GM21723 (cell line): Measurements from ENCODE around the gene HS6ST3.
"Not testable (repeated sequence)": the region's sequence is repeated elsewhere in the genome, so short reads cannot be mapped to it uniquely, and the experiment has no call there.

Experiments
- ATAC-seq: cut with Tn5 transposase; IDR thresholded peaks from one replicate; pipeline ENCODE4 v1.9.1; 2021; ENCODE audit warnings: mild to moderate bottlenecking, moderate library complexity; ENCODE audit not compliant: unreplicated experiment

The HS6ST3 gene

DNA sequence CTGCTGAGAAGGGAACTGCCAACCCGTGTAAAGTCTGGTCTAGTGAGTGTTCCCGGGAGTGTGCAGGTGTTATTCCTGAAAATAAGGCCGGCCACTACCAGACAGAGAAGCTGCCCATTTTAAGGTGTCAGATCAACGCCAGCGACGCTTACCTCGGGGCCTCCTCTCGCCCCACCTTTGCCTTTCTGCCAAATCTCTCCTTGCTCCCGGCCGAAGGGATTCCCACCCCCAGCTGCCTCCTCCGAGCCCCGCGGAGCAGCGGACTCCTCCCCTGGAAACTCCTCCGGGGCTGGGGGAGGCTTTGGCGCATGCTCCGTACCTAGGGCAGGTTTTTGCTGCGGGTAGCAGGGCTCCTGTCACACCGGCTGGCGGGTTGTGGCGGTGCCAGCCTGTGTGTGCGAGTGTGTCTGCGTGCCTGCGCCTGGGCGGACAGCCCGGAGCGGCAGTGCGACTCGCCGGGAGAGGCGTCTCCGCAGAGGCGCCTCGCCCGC lies at the start of gene HS6ST3:
HS6ST3 (plus strand) TSS at position 359 of the 491 bp plus-strand sequence.
- ATAC-seq, result peak; percentile 47

DNA sequence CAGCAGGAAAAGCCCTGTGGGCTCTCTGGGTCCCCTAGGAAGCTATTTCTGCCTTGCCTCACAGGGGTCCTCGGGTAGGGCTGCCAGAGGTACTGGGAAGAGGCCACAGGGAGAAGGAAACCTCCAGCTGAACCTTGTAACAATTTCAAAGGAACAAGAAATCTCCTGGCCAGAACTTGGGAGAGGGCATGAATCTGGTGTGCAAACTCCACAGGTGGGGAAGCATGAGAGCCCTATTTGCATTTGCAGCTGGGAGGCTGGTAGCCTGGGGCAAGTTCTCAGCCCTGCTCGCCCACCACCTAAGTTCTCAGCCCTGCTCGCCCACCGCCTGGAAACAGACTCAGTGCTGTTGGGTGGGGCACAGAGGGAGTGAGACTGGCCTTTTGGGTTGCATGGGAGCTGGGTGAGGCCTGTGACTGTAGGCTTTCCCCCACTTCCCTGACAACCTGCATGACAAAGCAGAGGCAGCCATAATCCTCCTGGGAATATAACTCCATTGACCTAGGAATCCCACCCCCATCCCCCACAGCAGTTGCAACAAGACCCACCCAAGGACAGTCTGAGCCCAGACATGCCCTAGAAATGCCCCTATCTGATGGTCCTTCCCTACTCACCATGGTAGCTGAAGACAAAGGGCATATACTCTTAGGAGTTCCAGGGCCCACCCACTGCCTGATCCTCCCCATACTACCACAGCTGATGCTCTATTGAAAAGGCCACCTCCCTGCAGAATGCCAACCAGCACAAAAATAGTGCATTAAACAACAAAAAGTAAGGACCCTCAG lies 48.4 kb upstream of the HS6ST3 start:
- no peak for ATAC-seq

DNA sequence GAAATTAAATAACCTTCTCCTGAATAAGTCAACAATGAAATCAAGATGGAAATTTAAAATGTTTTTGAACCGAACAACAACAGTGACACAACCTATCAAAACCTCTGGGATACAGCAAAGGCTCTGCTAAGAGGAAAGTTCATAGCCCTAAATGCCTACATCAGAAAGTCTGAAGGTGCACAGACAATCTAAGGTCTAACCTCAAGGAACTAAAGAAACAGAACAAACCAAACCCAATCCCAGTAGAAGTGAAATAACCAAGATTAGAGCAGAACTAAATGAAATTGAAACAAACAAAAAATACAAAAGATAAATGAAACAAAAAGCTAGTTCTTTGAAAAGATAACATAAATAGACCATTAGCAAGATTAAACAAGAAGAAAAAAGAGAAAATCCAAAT lies 45.7 kb upstream of the HS6ST3 start:
- ATAC-seq, result no peak

DNA sequence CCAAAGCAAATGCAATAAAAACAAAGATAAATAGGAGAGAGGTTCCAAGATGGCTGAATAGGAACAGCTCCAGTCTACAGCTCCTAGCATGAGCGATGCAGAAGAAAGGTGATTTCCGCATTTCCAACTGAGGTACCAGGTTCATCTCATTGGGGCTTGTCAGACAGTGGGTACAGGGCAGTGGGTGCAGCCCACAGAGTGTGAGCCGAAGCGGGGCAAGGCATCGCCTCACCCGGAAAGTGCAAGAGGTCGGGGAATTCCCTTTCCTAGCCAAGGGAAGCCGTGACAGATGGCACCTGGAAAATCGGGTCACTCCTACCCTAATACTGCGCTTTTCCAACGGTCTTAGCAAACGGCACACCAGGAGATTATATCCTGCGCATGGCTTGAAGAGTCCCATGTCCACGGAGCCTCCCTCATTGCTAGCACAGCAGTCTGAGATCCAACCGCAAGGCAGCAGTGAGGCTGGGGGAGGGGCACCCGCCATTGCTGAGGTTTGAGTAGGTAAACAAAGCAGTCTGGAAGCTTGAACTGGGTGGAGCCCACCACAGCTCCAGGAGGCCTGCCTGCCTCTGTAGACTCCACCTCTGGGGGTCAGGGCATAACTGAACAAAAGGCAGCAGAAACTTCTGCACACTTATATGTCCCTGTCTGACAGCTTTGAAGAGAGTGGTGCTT lies 43.3 kb upstream of the HS6ST3 start:
- not testable (repeated sequence) for ATAC-seq

DNA sequence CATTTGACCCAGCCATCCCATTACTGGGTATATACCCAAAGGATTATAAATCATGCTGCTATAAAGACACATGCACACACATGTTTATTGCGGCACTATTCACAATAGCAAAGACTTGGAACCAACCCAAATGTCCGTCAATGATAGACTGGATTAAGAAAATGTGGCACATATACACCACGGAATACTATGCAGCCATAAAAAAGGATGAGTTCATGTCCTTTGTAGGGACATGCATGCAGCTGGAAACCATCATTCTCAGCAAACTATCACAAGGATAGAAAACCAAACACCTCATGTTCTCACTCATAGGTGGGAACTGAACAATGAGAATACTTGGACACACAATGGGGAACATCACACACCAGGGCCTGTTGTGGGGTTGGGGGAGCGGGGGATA lies 39.0 kb upstream of the HS6ST3 start:
- ATAC-seq, result not testable (repeated sequence)

DNA sequence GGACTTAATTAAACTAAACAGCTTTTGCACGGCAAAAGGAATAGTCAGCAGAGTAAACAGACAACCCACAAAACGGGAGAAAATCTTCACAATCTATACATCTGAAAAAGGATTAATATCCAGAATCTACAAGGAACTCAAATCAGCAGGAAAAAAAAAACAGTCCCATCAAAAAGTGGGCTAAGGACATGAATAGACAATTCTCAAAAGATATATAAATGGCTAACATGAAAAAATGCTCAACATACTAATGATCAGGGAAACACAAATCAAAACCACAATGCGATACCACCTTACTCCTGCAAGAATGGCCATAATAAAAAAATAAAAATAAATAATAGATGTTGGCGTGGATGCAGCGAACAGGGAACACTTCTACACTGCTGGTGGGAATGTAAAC lies 38.4 kb upstream of the HS6ST3 start:
- not testable (repeated sequence) for ATAC-seq

DNA sequence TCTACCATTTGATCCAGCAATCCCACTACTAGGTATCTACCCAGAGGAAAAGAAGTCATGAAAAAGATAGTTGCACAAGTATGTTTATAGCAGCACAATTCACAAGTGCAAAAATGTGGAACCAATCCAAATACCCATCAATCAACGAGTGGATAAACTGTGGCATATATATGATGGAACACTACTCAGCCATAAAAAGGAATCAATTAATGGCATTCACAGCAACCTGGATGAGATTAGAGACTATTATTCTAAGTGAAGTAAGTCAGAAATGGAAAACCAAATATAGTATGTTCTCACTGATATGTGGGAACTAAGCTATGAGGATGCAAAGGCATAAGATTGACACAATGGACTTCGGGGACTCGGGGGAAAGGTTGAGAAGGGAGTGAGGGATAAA lies 38.0 kb upstream of the HS6ST3 start:
- not testable (repeated sequence) for ATAC-seq

DNA sequence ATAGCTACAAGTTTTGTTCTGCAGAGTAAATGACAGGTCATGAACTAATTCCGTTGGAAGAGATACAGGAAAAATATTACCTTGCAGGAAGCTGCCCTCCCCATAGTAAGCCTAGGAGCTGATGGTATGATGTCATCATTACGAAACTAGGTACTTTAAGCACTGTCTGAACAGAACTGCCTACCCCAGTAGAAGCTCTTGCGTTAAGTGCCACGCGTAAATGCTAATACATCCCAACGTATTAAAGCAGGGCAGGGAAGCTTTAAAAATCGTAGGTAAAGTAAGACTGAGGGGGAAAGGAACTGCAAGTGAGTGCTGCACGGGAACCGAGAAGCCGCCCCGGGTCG lies 37.3 kb upstream of the HS6ST3 start:
- ATAC-seq, result peak; percentile 63

DNA sequence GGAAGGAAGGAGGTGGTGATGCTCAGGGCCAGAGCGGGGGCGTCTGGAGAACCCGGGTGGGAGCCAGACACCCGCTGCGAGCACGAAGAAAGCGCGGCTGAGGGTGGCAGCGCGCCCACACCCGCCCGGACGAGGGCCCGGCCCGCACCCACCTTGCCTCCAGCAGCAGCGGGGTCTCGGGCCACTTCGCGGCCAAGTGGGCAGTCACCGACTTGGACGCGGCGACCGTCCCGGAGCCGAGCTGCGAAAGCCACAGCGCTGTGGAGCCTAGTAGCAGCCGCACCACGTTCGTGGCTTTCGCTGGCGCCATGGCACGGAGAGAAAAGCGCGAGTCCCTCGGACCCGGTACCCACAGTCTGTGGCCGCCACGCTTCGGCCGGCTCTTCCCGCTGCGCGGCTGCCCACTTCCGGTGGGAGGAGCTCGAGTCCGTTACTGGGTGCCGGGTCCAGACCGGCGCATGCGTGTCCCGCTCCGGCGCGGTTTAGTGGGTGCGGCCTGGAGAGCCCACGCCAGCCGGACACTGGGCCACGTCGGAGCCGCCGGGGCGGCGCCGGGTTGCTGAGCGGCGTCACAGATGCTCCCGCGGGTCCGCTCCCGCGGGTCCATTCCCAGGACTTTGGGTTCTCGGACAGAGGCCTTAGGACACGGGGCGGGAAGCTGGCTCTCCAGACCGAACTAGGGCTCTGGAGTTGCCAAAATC lies 36.8 kb upstream of the HS6ST3 start, which contains the start of gene UGGT2:
UGGT2 (minus strand) TSS at position 399 of the 701 bp plus-strand sequence; CDS start at position 310, 89 bp downstream.
- ATAC-seq, result peak; percentile 98

DNA sequence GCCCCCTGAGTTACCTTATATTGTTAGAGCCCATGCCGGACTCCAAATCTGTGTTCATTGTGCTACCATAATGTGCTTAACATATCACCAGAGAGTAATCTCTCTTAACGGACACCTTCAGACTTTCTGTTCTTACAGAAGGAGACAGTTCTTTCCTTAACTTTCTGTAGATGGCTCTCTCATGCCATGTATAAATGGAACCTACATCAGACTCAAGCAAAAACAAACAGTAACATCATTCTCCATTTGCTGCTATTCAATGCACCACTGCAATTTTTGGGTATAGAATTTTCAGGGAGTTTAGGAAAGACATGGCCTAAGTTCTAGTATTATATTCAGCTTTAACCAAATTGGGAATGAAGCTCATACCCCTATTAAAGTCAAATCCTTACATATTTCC lies 24.1 kb upstream of the HS6ST3 start:
- no peak for ATAC-seq

DNA sequence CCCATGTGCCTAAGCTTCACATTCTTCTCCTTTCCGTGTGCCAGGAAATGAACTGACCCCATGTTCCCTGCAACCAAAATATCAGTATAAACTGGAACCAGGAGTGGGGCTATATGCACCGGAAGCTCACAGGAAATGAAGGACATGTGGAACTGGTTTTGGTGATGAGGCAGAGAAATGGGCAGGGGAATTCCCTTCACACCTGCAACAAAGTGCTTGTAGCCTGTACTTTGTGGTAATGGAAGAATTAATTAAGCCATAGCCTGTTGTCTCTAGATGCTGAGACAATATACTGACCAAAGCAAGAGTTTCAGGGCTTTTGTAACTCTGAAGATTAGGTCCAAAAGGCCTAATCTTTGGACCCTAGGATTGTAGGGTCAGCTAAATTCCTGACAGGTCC lies 21.2 kb upstream of the HS6ST3 start:
- no peak for ATAC-seq

DNA sequence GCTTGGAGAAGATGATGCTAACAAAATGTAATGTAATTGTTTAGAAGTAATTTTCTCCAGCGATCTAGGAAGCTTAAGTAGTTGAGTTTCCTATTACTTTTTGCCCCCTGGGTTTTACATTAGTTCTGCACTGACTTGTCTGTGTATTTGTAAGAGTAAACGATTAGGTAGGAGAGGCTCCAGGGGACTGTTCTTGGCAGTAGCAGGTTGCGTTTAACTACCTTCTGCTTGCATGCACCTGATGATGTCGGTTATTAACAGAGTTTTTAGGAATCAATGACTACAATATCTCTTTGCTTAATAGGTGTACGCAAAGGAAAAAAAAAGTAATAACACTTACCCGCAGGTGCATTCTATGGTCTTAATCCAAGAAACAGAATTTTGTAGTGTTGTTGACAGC lies 18.4 kb upstream of the HS6ST3 start:
- no peak for ATAC-seq

DNA sequence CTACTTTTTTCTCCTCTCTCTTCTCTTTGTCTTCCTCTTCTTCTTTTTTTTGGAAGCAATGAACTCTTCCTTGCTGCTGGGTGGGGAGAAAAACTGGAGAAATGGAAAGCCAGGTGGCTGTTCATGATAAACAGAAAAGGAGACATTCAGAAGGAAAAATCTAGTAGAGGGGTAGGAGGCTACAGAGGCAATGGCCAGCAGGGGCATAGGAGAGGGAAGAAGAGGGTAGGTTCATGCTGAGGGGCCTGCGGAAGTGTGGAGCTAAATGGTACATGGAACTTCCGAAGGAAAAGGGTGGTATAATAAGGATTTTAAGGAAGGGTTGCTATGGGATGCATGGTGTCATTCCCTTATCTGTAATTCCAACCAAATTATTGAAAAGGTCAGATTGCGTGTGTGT lies 17.5 kb upstream of the HS6ST3 start:
- no peak for ATAC-seq

DNA sequence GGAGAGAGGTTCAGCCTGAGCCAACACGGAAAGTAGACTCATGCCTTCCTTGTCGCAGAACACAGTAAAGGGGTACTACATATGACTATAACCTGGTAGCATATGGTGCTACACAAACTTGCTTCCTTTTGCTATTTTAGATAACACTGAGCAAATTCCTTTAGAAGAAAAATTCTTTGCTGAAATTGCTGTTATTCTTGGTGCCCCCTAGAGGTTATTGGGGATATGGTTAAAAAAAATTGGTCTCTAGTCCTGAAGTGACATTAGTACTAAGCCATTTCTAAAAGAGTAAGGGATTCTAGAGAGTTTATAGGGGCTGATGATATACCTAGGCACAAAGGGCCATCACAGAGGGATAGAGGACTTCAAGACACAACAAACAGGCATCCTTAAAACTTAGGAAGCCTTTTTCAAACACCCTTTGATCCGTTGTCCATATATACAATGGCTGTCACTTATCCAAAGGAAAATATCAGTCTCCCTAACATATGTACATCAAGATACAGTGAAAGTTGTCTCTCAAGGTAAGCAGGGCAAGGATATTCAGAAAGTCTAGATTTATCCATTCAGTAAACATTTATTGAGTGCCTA lies 13.9 kb upstream of the HS6ST3 start:
- ATAC-seq, result peak; percentile 57

DNA sequence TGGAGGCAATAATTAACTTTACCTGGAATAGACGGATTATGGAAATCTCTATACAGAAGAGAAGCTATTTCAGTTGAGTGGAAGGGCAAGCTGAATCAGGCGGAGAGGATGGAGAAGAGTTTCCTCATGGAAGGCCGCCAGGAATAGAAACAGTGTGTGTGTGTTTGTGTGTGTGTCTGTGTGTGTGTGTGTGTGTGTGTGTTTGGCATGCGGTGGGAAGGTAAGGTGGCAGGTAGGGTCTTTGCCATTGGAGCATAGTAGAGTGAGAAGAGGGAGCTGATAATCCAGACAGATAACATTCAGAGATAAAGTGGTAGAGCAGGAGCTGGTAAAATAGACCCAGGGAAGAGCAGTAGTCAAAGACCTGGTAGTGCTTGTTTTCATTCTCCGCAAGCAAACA lies 9.2 kb upstream of the HS6ST3 start:
- ATAC-seq, result no peak

DNA sequence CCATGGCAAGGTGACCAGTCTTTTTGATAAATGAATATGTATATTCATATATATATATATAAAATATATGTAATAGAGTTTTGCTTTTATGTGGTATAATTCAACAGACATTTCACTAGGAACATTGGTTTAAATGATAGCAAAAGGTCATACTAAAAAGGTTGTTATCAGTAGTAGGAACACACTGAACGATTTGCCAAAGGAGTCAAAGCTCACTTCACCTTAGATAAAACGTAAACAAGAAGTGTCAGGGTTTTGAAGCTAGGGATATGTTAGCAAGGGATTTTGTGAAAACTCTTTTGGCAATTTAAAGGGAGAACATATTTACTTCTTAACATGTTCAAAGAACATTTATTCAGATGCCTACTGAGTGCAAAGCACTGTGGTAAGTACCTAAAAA lies 8.0 kb upstream of the HS6ST3 start:
- ATAC-seq, result no peak

DNA sequence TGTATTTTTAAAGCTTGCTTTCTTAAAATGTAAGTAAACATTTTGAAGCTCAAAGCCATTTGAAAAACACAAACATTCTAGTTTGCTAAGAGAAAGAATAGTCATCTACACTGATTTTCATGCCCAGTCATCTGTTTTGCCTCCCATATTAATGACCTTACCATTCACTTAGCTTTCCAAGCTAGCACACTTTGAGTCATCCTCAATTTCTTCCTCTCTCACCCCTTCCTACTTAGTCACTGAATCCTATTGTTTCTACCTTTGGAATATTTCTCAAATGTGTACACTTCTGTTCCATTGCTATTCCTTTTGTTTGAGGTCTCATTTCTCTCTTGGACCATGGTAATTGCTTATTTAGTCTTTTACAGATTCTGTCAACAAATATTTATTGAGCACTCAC lies 7.3 kb upstream of the HS6ST3 start:
- ATAC-seq, result no peak

DNA sequence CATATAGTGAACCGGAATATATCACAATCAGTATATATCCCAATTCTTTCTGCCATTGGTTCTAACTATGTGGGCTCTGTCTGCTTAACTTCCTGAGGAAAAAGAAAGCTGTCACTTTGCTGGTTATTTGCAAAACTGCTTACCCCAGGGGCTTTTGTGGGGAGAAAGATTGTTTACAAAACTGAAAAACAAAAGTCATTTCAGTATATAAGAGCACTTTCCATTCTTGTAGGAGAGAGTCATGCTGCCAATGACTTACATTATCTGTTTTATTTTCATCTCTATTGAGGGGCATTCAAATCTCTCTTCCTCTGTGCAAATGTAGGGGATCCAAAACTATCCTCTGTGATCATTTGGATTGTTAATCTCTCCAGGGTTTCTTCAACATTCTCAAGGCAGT lies 3.2 kb upstream of the HS6ST3 start:
- ATAC-seq, result no peak

DNA sequence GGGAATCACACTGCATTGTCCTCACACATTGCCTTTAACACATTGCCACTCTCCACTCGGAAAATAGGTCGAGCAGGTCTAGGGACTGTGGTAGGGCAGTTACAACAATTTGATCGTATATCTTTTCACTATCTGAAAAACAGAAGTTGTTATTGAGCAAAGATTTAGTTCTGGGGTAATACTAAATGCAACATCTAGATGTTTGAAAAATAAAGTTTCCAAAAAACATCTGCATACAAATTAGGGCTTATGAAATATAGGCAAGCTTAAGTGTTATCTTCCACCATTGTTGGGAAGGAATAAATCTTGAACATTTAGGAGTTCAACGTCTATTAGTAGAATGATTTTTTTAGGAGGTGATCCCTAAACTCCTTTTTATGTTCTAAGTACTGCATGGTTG lies 768 bp upstream of the HS6ST3 start:
- ATAC-seq, result no peak

DNA sequence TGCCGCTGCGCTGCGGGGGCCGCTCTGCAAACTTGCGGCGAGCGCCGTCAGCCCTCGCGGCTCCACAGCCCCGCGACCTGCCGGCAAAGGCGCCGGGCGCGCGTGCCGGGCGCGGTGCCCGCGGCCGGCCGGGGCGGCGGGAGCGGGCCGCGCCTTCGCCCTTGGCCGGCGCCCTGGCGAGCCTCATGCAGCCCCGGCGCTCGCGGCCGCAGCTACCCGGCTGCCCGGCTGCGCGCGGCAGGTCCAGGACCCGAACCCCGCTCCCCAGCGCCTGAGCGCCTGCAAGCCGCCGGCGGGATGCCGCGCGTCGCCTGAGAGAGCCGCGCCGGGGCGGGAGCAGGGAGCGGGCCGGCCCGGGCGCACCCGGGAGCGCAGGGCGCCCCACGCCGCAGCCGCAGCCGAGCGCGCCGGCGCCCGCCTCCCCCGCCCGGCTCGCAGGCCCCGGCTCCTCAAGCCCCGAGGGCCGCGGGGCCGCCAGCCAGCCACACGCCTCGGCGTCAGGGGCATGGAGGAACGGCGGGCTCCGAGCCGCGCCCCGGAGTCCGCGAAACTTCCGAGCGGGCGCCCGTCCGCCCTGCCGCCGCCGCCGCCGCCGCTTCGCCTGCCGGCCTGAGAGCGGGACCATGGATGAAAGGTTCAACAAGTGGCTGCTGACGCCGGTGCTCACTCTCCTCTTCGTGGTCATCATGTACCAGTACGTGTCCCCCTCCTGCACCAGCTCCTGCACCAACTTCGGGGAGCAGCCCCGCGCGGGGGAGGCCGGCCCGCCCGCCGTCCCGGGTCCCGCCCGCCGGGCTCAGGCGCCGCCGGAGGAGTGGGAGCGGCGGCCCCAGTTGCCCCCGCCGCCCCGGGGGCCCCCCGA lies 564 bp downstream of the HS6ST3 start:
- ATAC-seq, result peak; percentile 47
